GM12891 (cell line): ENCODE data around the gene SNCG.
"Not testable (repeated sequence)": the region's sequence is repeated elsewhere in the genome, so short reads cannot be mapped to it uniquely, and the experiment has no call there.

Experiments
- POLR2A ChIP-seq: IDR thresholded peaks from 2 replicates; pipeline ENCODE4 v1.6.1; 2011; ENCODE audit warnings: low read depth, low read length, control low read depth
- POLR2AphosphoS5 ChIP-seq: IDR thresholded peaks from 2 replicates; pipeline ENCODE4 v1.6.1; 2011; ENCODE audit warnings: low read depth, low read length, control low read depth

GRCh38 chr10:87007124-87007523 lies 48.7 kb downstream of the SNCG start:
- TF ChIP-seq POLR2AphosphoS5, POLR2A: not testable (repeated sequence)
